Measurements from ENCODE around the gene ARID5B.

Gene ARID5B

GRCh38 chr10:62072901-62073300 is 171.4 kb downstream of the ARID5B start:
- Histone ChIP-seq H3K27ac (ENCODE audit: low read depth, low read length) (no peak overlapping the region), H3K4me1 (ENCODE audit: control insufficient read depth, insufficient read depth, low read length) (peaks cover 6% of the 10 kb centered on the region; the same call in 1 of the 2 replicates), H3K9me3 (ENCODE audit: control insufficient read depth, insufficient read depth, low read length) (no peaks in the 10 kb centered on the region), H3K9ac (ENCODE audit: low read depth, low read length) (no peak overlapping the region), H3K36me3 (ENCODE audit: control insufficient read depth, insufficient read depth, low read length) (no peaks in the 10 kb centered on the region), H3K4me3 (ENCODE audit: low read depth, low read length) (no peak overlapping the region), H3K27me3 (ENCODE audit: control insufficient read depth, insufficient read depth, low read length) (no peaks in the 10 kb centered on the region)

DNA sequence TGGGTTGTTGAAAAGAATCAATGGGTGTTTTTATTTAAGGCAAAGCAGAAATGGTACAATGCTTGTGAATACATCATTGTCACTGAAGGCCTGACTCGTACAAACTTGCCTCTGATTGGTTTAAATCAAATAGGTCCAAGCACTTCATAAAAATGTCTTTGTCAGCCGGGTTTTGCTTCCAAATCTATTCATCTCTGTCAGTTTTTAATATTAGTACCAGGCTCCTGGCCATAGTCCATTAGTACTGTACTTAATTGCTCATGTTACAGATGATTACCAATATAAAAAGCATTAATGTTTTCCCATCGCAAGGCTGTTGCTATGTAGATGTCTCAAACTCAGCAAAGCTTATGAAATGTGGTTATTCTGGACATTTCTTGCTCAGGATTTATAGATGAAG is 171.9 kb downstream of the ARID5B start:
- H3K9me3 ChIP-seq (ENCODE audit: control insufficient read depth, insufficient read depth, low read length): no peaks in the 10 kb centered on the region
- no peaks in the 10 kb centered on the region for H3K27me3 ChIP-seq (ENCODE audit: control insufficient read depth, insufficient read depth, low read length)
- no peak overlapping the region for H3K9ac ChIP-seq (ENCODE audit: low read depth, low read length)
- H3K4me1 ChIP-seq (ENCODE audit: control insufficient read depth, insufficient read depth, low read length): peaks cover 6% of the 10 kb centered on the region; the same call in 1 of the 2 replicates
- no peak overlapping the region for H3K27ac ChIP-seq (ENCODE audit: low read depth, low read length)
- H3K36me3 ChIP-seq (ENCODE audit: control insufficient read depth, insufficient read depth, low read length): no peaks in the 10 kb centered on the region
- no peak overlapping the region for H3K4me3 ChIP-seq (ENCODE audit: low read depth, low read length)

DNA sequence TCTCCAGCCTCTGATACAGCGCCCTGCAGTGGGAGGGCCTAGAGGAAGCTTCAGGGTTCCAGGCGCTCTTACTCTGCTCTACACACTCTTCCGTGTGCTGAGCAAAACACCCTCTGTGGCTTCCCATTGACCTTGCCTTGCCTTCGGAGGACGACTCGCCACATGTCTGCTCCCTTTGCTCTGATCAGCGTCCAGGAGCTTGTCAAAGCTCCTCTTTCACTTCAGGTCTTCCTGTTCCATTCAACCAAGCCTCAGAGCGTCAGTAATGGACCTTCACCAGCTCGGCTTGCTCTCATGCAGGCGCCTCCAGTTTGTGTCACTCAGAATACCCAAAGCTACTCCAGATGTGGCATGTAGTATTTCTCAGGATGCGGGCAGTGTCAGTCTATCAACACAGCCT is 173.9 kb downstream of the ARID5B start:
- Histone ChIP-seq H3K4me3 (ENCODE audit: low read depth, low read length) (no peak overlapping the region), H3K36me3 (ENCODE audit: control insufficient read depth, insufficient read depth, low read length) (no peaks in the 10 kb centered on the region), H3K27me3 (ENCODE audit: control insufficient read depth, insufficient read depth, low read length) (no peaks in the 10 kb centered on the region), H3K4me1 (ENCODE audit: control insufficient read depth, insufficient read depth, low read length) (no peaks in the 10 kb centered on the region), H3K27ac (ENCODE audit: low read depth, low read length) (no peak overlapping the region), H3K9ac (ENCODE audit: low read depth, low read length) (no peak overlapping the region), H3K9me3 (ENCODE audit: control insufficient read depth, insufficient read depth, low read length) (no peaks in the 10 kb centered on the region)

DNA sequence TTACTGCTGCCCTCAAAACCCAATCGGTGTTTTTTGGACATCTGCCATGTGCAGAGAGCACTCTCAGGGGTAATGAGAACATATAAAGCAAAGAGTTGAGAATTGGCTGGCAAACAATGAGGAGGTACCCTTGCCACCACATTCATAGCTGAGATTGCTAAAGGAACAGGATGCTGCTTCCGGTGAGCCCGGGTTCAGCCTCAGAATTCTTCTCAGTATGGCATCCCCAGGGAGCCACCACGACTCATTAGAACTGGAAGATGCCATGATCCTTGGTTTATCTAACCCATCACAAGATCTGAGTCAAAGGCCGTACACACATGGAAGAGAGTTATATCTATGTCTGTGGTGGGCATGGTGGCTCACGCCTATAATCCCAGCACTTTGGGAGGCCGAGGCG is 174.4 kb downstream of the ARID5B start:
- Histone ChIP-seq H3K27ac (ENCODE audit: low read depth, low read length) (no peak overlapping the region), H3K27me3 (ENCODE audit: control insufficient read depth, insufficient read depth, low read length) (no peaks in the 10 kb centered on the region), H3K4me3 (ENCODE audit: low read depth, low read length) (no peak overlapping the region), H3K36me3 (ENCODE audit: control insufficient read depth, insufficient read depth, low read length) (no peaks in the 10 kb centered on the region), H3K9ac (ENCODE audit: low read depth, low read length) (no peak overlapping the region), H3K9me3 (ENCODE audit: control insufficient read depth, insufficient read depth, low read length) (no peaks in the 10 kb centered on the region), H3K4me1 (ENCODE audit: control insufficient read depth, insufficient read depth, low read length) (no peaks in the 10 kb centered on the region)

DNA sequence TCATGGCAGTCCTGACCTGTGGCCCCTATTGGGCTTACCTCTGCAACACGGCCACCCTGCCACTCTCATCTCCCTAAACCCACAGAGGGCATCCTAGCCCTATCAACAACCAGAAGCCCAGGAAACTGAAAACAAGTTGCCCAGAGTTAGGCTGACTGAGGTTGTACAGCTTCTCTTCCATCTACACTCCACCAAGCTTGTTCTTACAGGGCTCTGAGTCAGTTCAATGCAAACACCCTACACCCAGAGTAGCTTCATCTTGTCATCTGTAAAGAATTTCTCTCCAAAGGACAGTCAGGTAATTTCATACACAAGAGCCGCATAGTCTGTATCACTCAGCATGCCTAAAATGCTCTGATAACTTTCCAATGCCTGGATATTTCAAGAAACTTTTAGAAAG is 175.4 kb downstream of the ARID5B start:
- Histone ChIP-seq H3K4me1 (ENCODE audit: control insufficient read depth, insufficient read depth, low read length) (no peaks in the 10 kb centered on the region), H3K36me3 (ENCODE audit: control insufficient read depth, insufficient read depth, low read length) (no peaks in the 10 kb centered on the region), H3K9ac (ENCODE audit: low read depth, low read length) (no peak overlapping the region)

DNA sequence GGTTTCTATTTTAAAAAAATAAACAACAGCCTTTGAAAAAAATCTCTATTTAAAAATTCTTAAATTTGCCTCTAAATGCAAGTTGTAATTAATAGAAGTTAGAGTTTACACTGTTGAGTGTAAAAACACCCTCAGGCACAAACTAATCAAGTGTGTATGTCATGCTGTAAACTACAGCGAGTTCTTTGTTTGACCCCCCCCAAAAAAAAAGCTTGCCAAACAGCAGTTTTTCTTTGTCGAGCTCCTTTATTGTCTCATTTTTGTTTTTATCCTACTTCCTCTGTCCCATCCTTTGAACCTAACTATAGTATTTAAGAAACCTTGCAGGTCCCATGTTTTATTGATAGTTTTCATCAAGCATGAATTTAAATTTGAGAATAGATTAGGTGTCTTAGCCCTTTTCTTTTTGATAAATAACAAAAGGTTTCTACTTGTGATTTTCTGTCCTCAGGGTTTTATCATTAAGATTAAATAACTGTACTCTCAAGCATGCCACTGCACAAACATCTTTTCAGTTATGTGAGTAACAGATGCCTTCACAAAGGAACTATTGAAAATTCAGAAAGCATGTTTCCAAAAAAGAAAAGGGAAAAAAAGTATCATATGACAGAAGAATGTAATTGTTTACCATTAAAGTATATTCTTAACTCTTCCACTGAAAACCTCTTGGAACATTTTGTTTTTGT is 176.0 kb downstream of the ARID5B start:
- H3K27ac ChIP-seq (ENCODE audit: low read depth, low read length): no peak overlapping the region
- H3K27me3 ChIP-seq (ENCODE audit: control insufficient read depth, insufficient read depth, low read length): no peaks in the 10 kb centered on the region
- H3K36me3 ChIP-seq (ENCODE audit: control insufficient read depth, insufficient read depth, low read length): no peaks in the 10 kb centered on the region
- H3K4me3 ChIP-seq (ENCODE audit: low read depth, low read length): no peak overlapping the region
- H3K9ac ChIP-seq (ENCODE audit: low read depth, low read length): no peak overlapping the region
- no peaks in the 10 kb centered on the region for H3K4me1 ChIP-seq (ENCODE audit: control insufficient read depth, insufficient read depth, low read length)
- no peaks in the 10 kb centered on the region for H3K9me3 ChIP-seq (ENCODE audit: control insufficient read depth, insufficient read depth, low read length)

More for the DNA sequence above, 175.4 kb downstream of the ARID5B start:
- no peaks in the 10 kb centered on the region for H3K9me3 ChIP-seq (ENCODE audit: control insufficient read depth, insufficient read depth, low read length)
- H3K4me3 ChIP-seq (ENCODE audit: low read depth, low read length): no peak overlapping the region
- no peaks in the 10 kb centered on the region for H3K27me3 ChIP-seq (ENCODE audit: control insufficient read depth, insufficient read depth, low read length)
- H3K27ac ChIP-seq (ENCODE audit: low read depth, low read length): no peak overlapping the region

GRCh38 chr10:62079885-62080559 is 178.5 kb downstream of the ARID5B start:
- Histone ChIP-seq H3K9ac (ENCODE audit: low read depth, low read length) (no peak overlapping the region), H3K27ac (ENCODE audit: low read depth, low read length) (no peak overlapping the region), H3K27me3 (ENCODE audit: control insufficient read depth, insufficient read depth, low read length) (no peaks in the 10 kb centered on the region), H3K36me3 (ENCODE audit: control insufficient read depth, insufficient read depth, low read length) (no peaks in the 10 kb centered on the region), H3K4me1 (ENCODE audit: control insufficient read depth, insufficient read depth, low read length) (no peaks in the 10 kb centered on the region), H3K4me3 (ENCODE audit: low read depth, low read length) (no peak overlapping the region), H3K9me3 (ENCODE audit: control insufficient read depth, insufficient read depth, low read length) (no peaks in the 10 kb centered on the region)

- H3K27me3 ChIP-seq (ENCODE audit: control insufficient read depth, insufficient read depth, low read length): no peaks in the 10 kb centered on the region
- no peak overlapping the region for H3K4me3 ChIP-seq (ENCODE audit: low read depth, low read length)
- no peak overlapping the region for H3K9ac ChIP-seq (ENCODE audit: low read depth, low read length)
- H3K27ac ChIP-seq (ENCODE audit: low read depth, low read length): no peak overlapping the region
- no peaks in the 10 kb centered on the region for H3K9me3 ChIP-seq (ENCODE audit: control insufficient read depth, insufficient read depth, low read length)
- no peaks in the 10 kb centered on the region for H3K36me3 ChIP-seq (ENCODE audit: control insufficient read depth, insufficient read depth, low read length)
- no peaks in the 10 kb centered on the region for H3K4me1 ChIP-seq (ENCODE audit: control insufficient read depth, insufficient read depth, low read length)
Measured at GRCh38 chr10:62080905-62081304, 179.4 kb downstream of the ARID5B start.

DNA sequence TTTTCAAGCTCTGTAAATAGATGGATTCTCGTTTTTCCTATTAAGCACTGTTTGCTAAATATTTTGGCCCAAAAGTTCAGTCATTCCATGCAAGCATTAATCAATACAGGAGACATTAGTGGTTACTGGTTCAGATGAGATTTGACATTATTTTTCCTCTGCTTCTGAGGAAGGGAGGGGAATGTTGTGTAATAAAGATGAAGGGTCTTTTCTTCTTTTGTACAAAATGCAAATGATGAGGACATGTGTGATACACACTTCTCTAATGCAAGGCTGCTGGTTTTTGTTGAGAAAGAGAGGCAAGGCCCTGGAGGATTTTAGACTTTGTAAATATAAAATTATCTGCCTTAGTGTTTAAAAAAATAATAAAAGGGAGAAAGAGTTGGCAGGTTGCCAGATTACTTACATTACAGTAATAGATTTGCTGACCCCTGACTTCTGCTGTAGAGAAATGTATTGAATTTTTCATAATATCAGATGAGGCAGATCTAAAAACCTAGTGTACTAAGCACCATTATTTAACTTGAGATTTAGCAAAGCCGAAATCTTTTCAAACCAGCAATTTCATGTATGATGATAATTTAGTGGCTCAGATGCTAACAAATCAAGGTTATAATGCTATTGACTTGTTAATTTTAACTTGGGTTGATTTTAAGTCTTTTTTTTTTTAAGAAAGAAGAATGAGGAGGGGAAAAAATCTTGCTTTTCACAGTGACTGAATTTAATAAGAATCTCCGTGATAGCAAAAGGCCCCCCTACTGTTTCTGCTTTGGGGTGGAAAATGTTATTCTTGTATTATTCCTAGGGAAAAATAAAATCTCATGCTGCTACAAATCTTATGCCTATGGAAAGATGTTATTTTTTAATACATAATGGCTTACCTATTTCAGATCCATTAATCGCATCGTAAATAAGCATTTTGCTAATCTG is 180.1 kb downstream of the ARID5B start:
- no peaks in the 10 kb centered on the region for H3K27me3 ChIP-seq (ENCODE audit: control insufficient read depth, insufficient read depth, low read length)
- no peak overlapping the region for H3K4me3 ChIP-seq (ENCODE audit: low read depth, low read length)
- no peaks in the 10 kb centered on the region for H3K9me3 ChIP-seq (ENCODE audit: control insufficient read depth, insufficient read depth, low read length)
- H3K4me1 ChIP-seq (ENCODE audit: control insufficient read depth, insufficient read depth, low read length): no peaks in the 10 kb centered on the region
- H3K9ac ChIP-seq (ENCODE audit: low read depth, low read length): no peak overlapping the region
- no peaks in the 10 kb centered on the region for H3K36me3 ChIP-seq (ENCODE audit: control insufficient read depth, insufficient read depth, low read length)
- H3K27ac ChIP-seq (ENCODE audit: low read depth, low read length): no peak overlapping the region

GRCh38 chr10:62082271-62082656 is 180.8 kb downstream of the ARID5B start:
- Histone ChIP-seq H3K9me3 (ENCODE audit: control insufficient read depth, insufficient read depth, low read length) (no peaks in the 10 kb centered on the region), H3K4me3 (ENCODE audit: low read depth, low read length) (no peak overlapping the region), H3K9ac (ENCODE audit: low read depth, low read length) (no peak overlapping the region), H3K27me3 (ENCODE audit: control insufficient read depth, insufficient read depth, low read length) (no peaks in the 10 kb centered on the region), H3K36me3 (ENCODE audit: control insufficient read depth, insufficient read depth, low read length) (no peaks in the 10 kb centered on the region), H3K27ac (ENCODE audit: low read depth, low read length) (no peak overlapping the region), H3K4me1 (ENCODE audit: control insufficient read depth, insufficient read depth, low read length) (no peaks in the 10 kb centered on the region)
